Breast epithelium (tissue), 4 donors: Measurements from ENCODE around the gene ASTN2. TPM values are rescaled to one million over a fixed set of nuclear protein-coding genes. Genes with fewer than 3 reads are reported as not detected.

ENCODE experiments used
- DNase-seq, 2 donors: peaks; one replicate each; pipeline ENCODE4 v3.0.0-alpha.2; 2019; ENCODE audit warnings: low spot score in 2 of 2
- H3K27ac ChIP-seq, 2 donors: fragments of 200-600 bp; sonication (generic) in 1 of 2; one replicate each; pipeline ENCODE4 v1.5.1; 2016 to 2019; ENCODE audit warnings: mild to moderate bottlenecking in 1 of 2
- H3K27me3 ChIP-seq, 2 donors: fragments of 200-600 bp; sonication (generic) in 1 of 2; one replicate each; pipeline versions ENCODE4 v1.5.1 to v1.6.0; 2017 to 2019; ENCODE audit warnings: control low read depth in 1 of 2, mild to moderate bottlenecking in 1 of 2
- H3K36me3 ChIP-seq: fragments of 200-600 bp; one replicate; pipeline ENCODE4 v1.5.1; 2019
- H3K4me1 ChIP-seq, 2 donors: fragments of 200-600 bp; sonication (generic); one replicate each; pipeline ENCODE4 v1.5.1; 2016 to 2019; ENCODE audit warnings: control low read depth in 1 of 2
- H3K4me3 ChIP-seq, 3 donors: fragments of 200-600 bp; sonication (generic); 1 replicate in 2 of 3; 2 replicates in 1 of 3; pipeline ENCODE4 v1.5.1; 2016 to 2019; ENCODE audit warnings: mild to moderate bottlenecking in 3 of 3, moderate library complexity in 2 of 3
- H3K9me3 ChIP-seq, 2 donors: fragments of 200-600 bp; sonication (generic) in 1 of 2; one replicate each; pipeline ENCODE4 v1.5.1; 2016 to 2019; ENCODE audit warnings: control low read depth in 1 of 2
- CTCF ChIP-seq, 3 donors: fragments of 450-650 bp; IDR thresholded peaks; one replicate each; pipeline ENCODE4 v1.5.1; 2016 to 2017; ENCODE audit warnings: antibody characterized with exemption in 3 of 3, mild to moderate bottlenecking in 3 of 3, moderate library complexity in 3 of 3
- POLR2A ChIP-seq: fragments of 450-650 bp; IDR thresholded peaks from one replicate; pipeline ENCODE4 v1.6.1; 2016; ENCODE audit warnings: antibody characterized with exemption, mild to moderate bottlenecking, moderate library complexity
- POLR2AphosphoS5 ChIP-seq, 3 donors: sonication (generic); formaldehyde crosslinking; IDR thresholded peaks; one replicate each; pipeline ENCODE4 v1.6.1; 2017; ENCODE audit warnings: antibody characterized with exemption in 3 of 3
- intact Hi-C: fragments of 100-400 bp; cut with DNase I; formaldehyde crosslinking; loops from one replicate; pipeline ENCODE4 v1.15.1; 2023; ENCODE audit warnings: low total_unique reads
- total RNA-seq, 3 donors: library from RNA; depleted of rRNA; stranded (reverse); fragments of >200 nt; gene quantifications; one replicate each; pipeline ENCODE4 v1.1.0, GENCODE V29; 2016

The ASTN2 gene
- total RNA-seq, 3 donors from 2014 or later = 9.1 to 13.8 (median 9.8) TPM

- intact Hi-C loops = no loop called here
- no peak overlapping the region for H3K27ac ChIP-seq
- H3K4me3 ChIP-seq = no peak overlapping the region
These were observed 714.6 kb downstream of the ASTN2 start for GRCh38 chr9:116700279-116700678.

GRCh38 chr9:116697887-116698286 is 717.0 kb downstream of the ASTN2 start:
- intact Hi-C loops = loop anchor here (5.0 kb wide), 1 partner anchor 1436 kb away; no protein-coding TSS in a partner anchor
- Histone ChIP-seq H3K4me3 (no peak overlapping the region), H3K27me3 (no peaks in the 10 kb centered on the region), H3K27ac (no peak overlapping the region), H3K36me3 (peaks cover 12% of the 10 kb centered on the region), H3K9me3 (no peaks in the 10 kb centered on the region), H3K4me1 (no peaks in the 10 kb centered on the region)
- TF ChIP-seq CTCF (IDR thresholded peaks at IDR 0.05) (no peak), POLR2AphosphoS5 (IDR thresholded peaks at IDR 0.05) (no peak), POLR2A (no peak)
- no peak for DNase-seq

More at GRCh38 chr9:116700279-116700678, 714.6 kb downstream of the ASTN2 start:
- no peaks in the 10 kb centered on the region for H3K4me1 ChIP-seq
- no peak for TF ChIP-seq POLR2A
- no peak for DNase-seq
- H3K9me3 ChIP-seq = no peaks in the 10 kb centered on the region
- H3K36me3 ChIP-seq = peaks cover 12% of the 10 kb centered on the region
- H3K27me3 ChIP-seq = no peaks in the 10 kb centered on the region

GRCh38 chr9:116697362-116697761 is 717.5 kb downstream of the ASTN2 start:
- no peak for DNase-seq
- peaks cover 12% of the 10 kb centered on the region for H3K36me3 ChIP-seq
- no peaks in the 10 kb centered on the region for H3K4me1 ChIP-seq
- no peaks in the 10 kb centered on the region for H3K27me3 ChIP-seq
- no peaks in the 10 kb centered on the region for H3K9me3 ChIP-seq
- no peak overlapping the region for H3K27ac ChIP-seq
- no peak overlapping the region for H3K4me3 ChIP-seq
- no peak for TF ChIP-seq CTCF (IDR thresholded peaks at IDR 0.05)
- no peak for TF ChIP-seq POLR2AphosphoS5 (IDR thresholded peaks at IDR 0.05)
- TF ChIP-seq POLR2A = no peak
- intact Hi-C loops = loop anchor here (5.0 kb wide), 1 partner anchor 1435 kb away; no protein-coding TSS in a partner anchor

DNA sequence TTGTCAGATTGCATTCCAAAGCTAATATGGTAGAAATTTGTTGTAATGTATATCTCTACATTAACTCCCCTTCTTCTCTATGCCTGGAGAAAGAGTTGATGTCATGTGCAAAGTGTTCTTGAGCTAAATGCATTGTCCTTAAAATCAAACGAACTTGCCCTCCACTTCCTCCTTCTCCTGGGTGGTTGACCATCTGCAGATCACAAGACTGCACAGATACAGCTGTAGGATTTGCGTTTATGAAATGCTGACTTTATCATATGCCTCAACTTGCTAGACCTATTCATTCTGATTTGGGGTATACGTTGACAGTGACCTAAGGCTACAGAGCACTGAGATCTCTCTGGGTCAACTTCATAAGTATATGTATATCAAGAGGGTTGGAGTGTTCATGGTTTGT is 719.4 kb downstream of the ASTN2 start:
- Histone ChIP-seq H3K4me3 (no peak overlapping the region), H3K27me3 (no peaks in the 10 kb centered on the region), H3K27ac (no peak overlapping the region), H3K9me3 (no peaks in the 10 kb centered on the region), H3K4me1 (no peaks in the 10 kb centered on the region), H3K36me3 (peaks cover 12% of the 10 kb centered on the region)
- no peak for DNase-seq
- intact Hi-C loops = loop anchor here (5.0 kb wide), 1 partner anchor 1433 kb away; no protein-coding TSS in a partner anchor
- no peak for TF ChIP-seq POLR2A
- TF ChIP-seq POLR2AphosphoS5 (IDR thresholded peaks at IDR 0.05) = no peak
- no peak for TF ChIP-seq CTCF (IDR thresholded peaks at IDR 0.05)

- intact Hi-C loops = loop anchor here (5.0 kb wide), 1 partner anchor 1433 kb away; no protein-coding TSS in a partner anchor
- no peak for DNase-seq
- Histone ChIP-seq H3K4me3 (no peak overlapping the region), H3K27ac (no peak overlapping the region), H3K36me3 (peaks cover 12% of the 10 kb centered on the region), H3K4me1 (no peaks in the 10 kb centered on the region), H3K27me3 (no peaks in the 10 kb centered on the region), H3K9me3 (no peaks in the 10 kb centered on the region)
- no peak for TF ChIP-seq POLR2AphosphoS5 (IDR thresholded peaks at IDR 0.05)
These were observed 720.0 kb downstream of the ASTN2 start for GRCh38 chr9:116694785-116695291.

GRCh38 chr9:116693233-116693731 is 721.6 kb downstream of the ASTN2 start:
- H3K27me3 ChIP-seq = no peaks in the 10 kb centered on the region
- DNase-seq = no peak
- TF ChIP-seq POLR2A (no peak), POLR2AphosphoS5 (IDR thresholded peaks at IDR 0.05) (no peak), CTCF (IDR thresholded peaks at IDR 0.05) (no peak)
- H3K4me1 ChIP-seq = peaks cover 0 to 1% of the 10 kb centered on the region in 2 donors
- no peak overlapping the region for H3K27ac ChIP-seq
- peaks cover 2% of the 10 kb centered on the region for H3K36me3 ChIP-seq
- H3K9me3 ChIP-seq = no peaks in the 10 kb centered on the region
- H3K4me3 ChIP-seq = no peak overlapping the region
- intact Hi-C loops = no loop called here
